Parathyroid adenoma (tissue), 2 donors: Measurements from ENCODE around the gene CKB.

Experiments
- H2AFZ ChIP-seq: fragments of 300-600 bp; sonication (generic); one replicate; pipeline ENCODE4 v1.7.0; 2017; ENCODE audit warnings: antibody characterized with exemption, mild to moderate bottlenecking
- H3K27ac ChIP-seq: fragments of 300-600 bp; sonication (generic); one replicate; pipeline ENCODE4 v1.7.0; 2017
- H3K27me3 ChIP-seq: fragments of 300-600 bp; sonication (generic); one replicate; pipeline ENCODE4 v1.7.0; 2017; ENCODE audit warnings: low read length; ENCODE audit not compliant: control insufficient read depth, insufficient read depth
- H3K36me3 ChIP-seq: fragments of 300-600 bp; sonication (generic); one replicate; pipeline ENCODE4 v1.7.0; 2017; ENCODE audit warnings: low read length; ENCODE audit not compliant: control insufficient read depth, insufficient read depth
- H3K4me1 ChIP-seq: fragments of 300-600 bp; sonication (generic); one replicate; pipeline ENCODE4 v1.7.0; 2017; ENCODE audit warnings: control low read depth
- H3K4me2 ChIP-seq: fragments of 300-600 bp; sonication (generic); one replicate; pipeline ENCODE4 v1.7.0; 2017; ENCODE audit warnings: low read length
- H3K4me3 ChIP-seq: fragments of 300-600 bp; sonication (generic); one replicate; pipeline ENCODE4 v1.7.0; 2017; ENCODE audit warnings: low read depth, low read length
- H3K79me2 ChIP-seq: fragments of 300-600 bp; sonication (generic); one replicate; pipeline ENCODE4 v1.7.0; 2017; ENCODE audit warnings: control low read depth
- H3K9ac ChIP-seq: fragments of 300-600 bp; sonication (generic); one replicate; pipeline ENCODE4 v1.7.0; 2017; ENCODE audit warnings: mild to moderate bottlenecking
- H3K9me3 ChIP-seq: fragments of 300-600 bp; sonication (generic); one replicate; pipeline ENCODE4 v1.7.0; 2017; ENCODE audit warnings: low read length; ENCODE audit not compliant: control insufficient read depth
- TF ChIP-seq, protein P1 (sequence below): fragments of 300-600 bp; sonication (generic); IDR thresholded peaks from one replicate; pipeline ENCODE4 v1.7.0; 2017; ENCODE audit warnings: antibody characterized with exemption, mild to moderate bottlenecking
- donor health status: primary hyperparathyroidism.

The CKB gene

DNA sequence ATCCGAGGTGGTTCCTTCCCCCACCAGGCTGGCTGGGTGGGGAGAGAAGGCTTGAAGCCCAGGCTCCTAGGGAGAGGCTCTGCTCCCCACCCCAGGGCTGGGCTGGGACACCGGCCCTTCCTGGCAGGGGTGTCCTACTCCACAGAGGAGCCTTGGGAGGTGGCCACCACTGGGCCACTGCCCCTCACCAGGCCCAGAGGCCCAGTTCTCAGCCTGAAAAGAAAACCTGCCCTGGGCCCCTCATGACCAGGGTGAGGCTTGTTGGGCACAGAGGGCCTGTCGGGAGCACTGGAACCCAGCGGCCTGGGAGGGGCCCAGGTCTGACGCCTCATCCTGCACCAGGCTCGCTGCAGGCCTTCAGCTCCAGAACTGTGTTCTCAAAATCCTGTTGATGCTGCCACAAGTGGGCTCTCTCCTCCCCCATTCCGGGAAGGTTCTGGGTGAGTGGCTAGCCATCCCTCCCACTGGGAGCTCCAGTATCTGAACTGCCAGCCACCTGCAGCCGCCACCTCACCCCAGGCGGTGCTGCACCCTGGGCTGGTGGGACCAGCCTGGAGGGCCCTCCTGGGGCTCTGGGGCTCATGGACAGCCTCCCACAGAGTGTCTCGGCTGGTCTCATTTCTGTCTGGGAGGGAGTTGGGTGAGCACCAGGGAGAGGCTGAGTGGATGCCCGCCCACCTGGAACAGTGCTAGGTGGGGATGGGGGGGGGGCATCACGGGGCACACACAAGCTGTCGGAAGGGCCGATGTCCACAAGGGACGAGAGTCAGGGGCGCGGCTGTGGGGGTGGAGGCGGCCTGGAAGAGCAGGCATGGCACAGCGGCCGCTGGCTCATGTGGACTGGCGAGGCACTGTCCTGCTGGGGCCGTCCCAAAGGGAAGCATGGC, 28.1 kb upstream of the CKB start:
- Histone ChIP-seq H3K4me1 (peaks cover 4% of the 10 kb centered on the region), H2AFZ (no peak overlapping the region), H3K79me2 (peaks cover 24% of the 10 kb centered on the region), H3K9me3 (no peaks in the 10 kb centered on the region), H3K4me2 (no peak overlapping the region), H3K27ac (no peak overlapping the region), H3K9ac (no peak overlapping the region), H3K36me3 (no peaks in the 10 kb centered on the region), H3K27me3 (no peaks in the 10 kb centered on the region), H3K4me3 (no peak overlapping the region)
- TF ChIP-seq, protein P1, sequence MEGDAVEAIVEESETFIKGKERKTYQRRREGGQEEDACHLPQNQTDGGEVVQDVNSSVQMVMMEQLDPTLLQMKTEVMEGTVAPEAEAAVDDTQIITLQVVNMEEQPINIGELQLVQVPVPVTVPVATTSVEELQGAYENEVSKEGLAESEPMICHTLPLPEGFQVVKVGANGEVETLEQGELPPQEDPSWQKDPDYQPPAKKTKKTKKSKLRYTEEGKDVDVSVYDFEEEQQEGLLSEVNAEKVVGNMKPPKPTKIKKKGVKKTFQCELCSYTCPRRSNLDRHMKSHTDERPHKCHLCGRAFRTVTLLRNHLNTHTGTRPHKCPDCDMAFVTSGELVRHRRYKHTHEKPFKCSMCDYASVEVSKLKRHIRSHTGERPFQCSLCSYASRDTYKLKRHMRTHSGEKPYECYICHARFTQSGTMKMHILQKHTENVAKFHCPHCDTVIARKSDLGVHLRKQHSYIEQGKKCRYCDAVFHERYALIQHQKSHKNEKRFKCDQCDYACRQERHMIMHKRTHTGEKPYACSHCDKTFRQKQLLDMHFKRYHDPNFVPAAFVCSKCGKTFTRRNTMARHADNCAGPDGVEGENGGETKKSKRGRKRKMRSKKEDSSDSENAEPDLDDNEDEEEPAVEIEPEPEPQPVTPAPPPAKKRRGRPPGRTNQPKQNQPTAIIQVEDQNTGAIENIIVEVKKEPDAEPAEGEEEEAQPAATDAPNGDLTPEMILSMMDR: no peak

DNA sequence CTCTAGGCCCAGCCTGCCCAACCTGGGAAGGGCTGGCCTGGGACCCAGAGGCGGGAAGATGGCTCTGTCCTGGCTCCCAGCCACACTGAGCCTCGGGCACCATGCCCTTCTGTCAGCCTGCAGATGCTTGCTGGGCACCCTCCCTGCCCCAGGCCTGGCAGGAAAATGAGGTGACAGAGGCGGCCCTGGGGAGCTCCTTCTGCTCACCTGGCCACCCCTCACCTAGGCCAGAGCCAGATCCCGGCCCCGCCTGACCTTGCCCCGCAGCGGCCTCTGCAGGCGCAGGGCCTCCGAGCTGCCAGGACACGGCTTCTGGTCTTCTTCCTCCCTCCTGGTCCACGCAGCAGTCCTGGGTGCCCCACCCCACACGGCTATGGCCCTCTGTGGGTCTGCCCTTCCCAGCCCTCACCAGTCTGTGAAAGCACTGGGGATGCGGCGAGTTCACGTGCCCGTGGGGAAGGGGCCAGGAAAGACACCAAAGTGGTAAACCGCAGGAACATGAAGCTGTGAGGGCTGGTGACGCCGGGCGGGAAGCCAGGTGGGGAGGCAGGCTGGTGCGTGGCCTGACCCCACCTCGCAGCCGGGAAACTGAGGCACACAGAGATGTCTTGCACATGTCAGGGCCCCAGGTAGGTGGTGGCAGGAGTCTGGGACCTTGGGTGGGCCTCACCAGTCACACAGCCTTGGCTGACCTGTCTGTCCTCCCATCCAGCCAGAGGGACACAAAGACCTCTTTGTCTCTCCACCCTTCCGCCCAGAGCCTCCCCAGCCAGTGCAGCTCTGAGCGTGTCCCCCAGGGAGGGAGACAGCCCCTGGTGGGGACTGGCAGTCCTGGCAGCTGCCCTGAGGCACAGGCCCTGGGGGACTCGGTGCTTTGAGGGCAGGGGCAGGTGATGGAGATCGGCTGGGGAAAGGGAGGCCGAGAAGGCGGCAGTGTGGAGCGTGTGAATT, 27.0 kb upstream of the CKB start:
- no peak overlapping the region for H2AFZ ChIP-seq
- peaks cover 24% of the 10 kb centered on the region for H3K79me2 ChIP-seq
- TF ChIP-seq, protein P1: no peak
- no peak overlapping the region for H3K9ac ChIP-seq
- no peaks in the 10 kb centered on the region for H3K4me1 ChIP-seq
- H3K27me3 ChIP-seq: no peaks in the 10 kb centered on the region
- H3K4me3 ChIP-seq: no peak overlapping the region
- no peak overlapping the region for H3K4me2 ChIP-seq
- no peaks in the 10 kb centered on the region for H3K9me3 ChIP-seq
- no peak overlapping the region for H3K27ac ChIP-seq
- no peaks in the 10 kb centered on the region for H3K36me3 ChIP-seq

DNA sequence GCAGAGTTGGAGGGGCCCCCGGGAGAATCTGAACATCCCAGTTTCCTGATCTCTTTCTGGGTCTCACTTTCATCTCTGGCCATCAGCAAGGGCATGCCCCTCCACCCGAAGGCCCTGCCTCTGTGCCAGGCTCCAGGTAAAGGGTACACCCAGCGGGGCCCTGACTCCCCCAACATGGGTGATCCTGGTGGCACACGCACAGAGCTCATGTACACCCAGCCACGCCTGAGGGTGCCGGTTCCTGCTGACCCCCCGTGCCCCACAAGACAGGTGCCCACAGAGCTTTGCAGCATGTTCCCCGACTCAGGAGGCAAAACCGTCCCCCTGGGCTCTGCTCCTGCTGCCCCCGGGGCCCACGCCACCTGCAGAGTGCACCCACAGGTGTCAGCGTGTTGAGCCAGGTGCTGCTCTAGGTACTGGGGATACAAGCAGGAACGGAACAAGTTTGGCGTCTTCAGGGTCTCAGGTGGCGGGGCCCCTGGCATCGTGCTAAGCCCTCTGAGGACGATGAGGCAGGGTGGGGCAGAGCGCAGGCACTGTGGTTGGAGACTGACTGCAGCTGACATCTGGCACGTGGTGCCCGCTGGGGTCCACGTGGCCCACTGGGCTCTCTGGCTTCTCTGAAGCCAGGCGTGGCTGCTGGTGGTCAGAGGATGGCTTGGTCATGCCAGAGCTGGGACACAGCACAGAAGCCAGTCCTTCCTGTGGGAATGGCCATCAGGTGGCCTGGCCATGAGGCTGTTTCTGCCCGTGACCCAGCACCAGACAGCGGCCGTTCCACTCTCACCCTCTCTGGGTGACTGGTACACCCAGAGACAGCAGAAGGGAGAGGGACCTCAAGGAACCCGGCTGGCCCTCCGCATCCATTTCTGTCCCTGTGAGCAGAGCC, 26.1 kb upstream of the CKB start:
- Histone ChIP-seq H3K9ac (no peak overlapping the region), H3K79me2 (peaks cover 22% of the 10 kb centered on the region), H3K4me3 (no peak overlapping the region), H3K27me3 (no peaks in the 10 kb centered on the region), H3K4me1 (no peaks in the 10 kb centered on the region), H3K4me2 (no peak overlapping the region), H3K36me3 (no peaks in the 10 kb centered on the region), H2AFZ (no peak overlapping the region), H3K9me3 (no peaks in the 10 kb centered on the region), H3K27ac (no peak overlapping the region)
- TF ChIP-seq, protein P1: no peak

DNA sequence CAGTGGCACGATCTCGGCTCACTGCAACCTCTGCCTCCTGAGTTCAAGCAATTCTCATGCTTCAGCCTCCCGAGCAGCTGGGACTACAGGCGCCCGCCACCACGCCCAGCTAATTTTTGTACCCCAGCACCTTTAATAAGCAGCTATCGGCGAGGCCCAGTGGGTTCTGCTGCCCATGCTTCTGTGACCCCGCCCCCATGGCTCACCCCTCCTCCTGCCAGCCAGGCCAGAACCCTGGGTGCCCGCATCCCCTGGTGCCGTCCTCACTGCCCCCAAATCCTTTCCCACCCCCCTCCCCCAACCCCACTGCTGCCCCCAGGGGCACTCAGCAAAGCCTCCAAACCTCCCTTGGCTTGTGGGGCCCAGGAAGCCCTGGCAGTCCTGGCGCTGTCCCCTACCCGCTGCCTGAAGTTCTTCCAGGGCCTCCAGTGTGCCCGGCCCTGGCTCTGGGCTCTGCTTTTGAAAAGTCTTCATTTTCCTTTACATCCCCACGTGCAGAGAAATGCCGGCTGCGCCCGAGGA, 25.4 kb upstream of the CKB start:
- Histone ChIP-seq H3K9me3 (no peaks in the 10 kb centered on the region), H3K36me3 (no peaks in the 10 kb centered on the region), H3K27ac (no peak overlapping the region), H3K4me1 (no peaks in the 10 kb centered on the region), H3K9ac (no peak overlapping the region), H3K27me3 (no peaks in the 10 kb centered on the region), H2AFZ (no peak overlapping the region), H3K4me3 (no peak overlapping the region), H3K79me2 (peaks cover 20% of the 10 kb centered on the region), H3K4me2 (no peak overlapping the region)
- TF ChIP-seq, protein P1: no peak
